Measurements from ENCODE around the gene CTDSPL. TPM values are rescaled to one million over a fixed set of nuclear protein-coding genes. Genes with fewer than 3 reads are reported as not detected.

Gene CTDSPL
- total RNA-seq, 6 donors from 2014 or later, result 35.6 to 78.1 (median 55.5) TPM

GRCh38 chr3:37816271-37816670 is 45.4 kb upstream of the CTDSPL start:
- no peak overlapping the region for H3K4me3 ChIP-seq
- H3K4me1 ChIP-seq, result peaks cover 3 to 14% (median 6%) of the 10 kb centered on the region in 4 donors

DNA sequence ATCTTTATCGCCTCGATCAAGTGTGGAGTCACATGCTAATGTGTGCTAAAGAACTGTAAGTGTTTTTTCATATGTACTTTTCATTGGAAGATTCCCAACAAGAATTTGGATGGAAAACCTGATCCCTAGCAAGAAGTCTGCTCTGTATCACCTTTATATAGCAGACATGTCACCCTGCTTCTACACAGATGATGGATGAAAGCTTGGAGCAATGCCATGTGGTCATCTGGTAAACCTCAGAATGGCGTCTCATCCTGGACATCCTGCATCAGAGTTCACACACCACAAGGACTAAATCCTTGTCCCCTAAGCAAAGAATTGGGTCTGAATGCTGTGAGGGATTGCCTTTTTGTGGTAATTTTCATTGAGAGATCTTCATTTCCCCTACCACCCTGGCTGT is 42.1 kb upstream of the CTDSPL start:
- H3K36me3 ChIP-seq, result peaks cover 0 to 18% (median 2%) of the 10 kb centered on the region in 4 donors
- H3K4me1 ChIP-seq, result peaks cover 0 to 6% (median 3%) of the 10 kb centered on the region in 4 donors
- ATAC-seq (ENCODE audit: low FRiP score in 2 of 2) (no peak), DNase-seq (no peak)
- no peak overlapping the region for H3K27ac ChIP-seq
- no peak overlapping the region for H3K4me3 ChIP-seq
- H3K27me3 ChIP-seq, result no peaks in the 10 kb centered on the region
- WGBS, 2 donors, result 68 to 79% methylated on average over 3 of the region's 3 CpGs
- no peak for TF ChIP-seq POLR2A (IDR thresholded peaks at IDR 0.05)
- TF ChIP-seq, protein P1, sequence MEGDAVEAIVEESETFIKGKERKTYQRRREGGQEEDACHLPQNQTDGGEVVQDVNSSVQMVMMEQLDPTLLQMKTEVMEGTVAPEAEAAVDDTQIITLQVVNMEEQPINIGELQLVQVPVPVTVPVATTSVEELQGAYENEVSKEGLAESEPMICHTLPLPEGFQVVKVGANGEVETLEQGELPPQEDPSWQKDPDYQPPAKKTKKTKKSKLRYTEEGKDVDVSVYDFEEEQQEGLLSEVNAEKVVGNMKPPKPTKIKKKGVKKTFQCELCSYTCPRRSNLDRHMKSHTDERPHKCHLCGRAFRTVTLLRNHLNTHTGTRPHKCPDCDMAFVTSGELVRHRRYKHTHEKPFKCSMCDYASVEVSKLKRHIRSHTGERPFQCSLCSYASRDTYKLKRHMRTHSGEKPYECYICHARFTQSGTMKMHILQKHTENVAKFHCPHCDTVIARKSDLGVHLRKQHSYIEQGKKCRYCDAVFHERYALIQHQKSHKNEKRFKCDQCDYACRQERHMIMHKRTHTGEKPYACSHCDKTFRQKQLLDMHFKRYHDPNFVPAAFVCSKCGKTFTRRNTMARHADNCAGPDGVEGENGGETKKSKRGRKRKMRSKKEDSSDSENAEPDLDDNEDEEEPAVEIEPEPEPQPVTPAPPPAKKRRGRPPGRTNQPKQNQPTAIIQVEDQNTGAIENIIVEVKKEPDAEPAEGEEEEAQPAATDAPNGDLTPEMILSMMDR (IDR thresholded peaks at IDR 0.05), result no peak
- TF ChIP-seq EP300 (IDR thresholded peaks at IDR 0.05), result no peak
- H3K9me3 ChIP-seq, result no peaks in the 10 kb centered on the region

More at GRCh38 chr3:37816271-37816670, 45.4 kb upstream of the CTDSPL start:
- no peaks in the 10 kb centered on the region for H3K9me3 ChIP-seq
- TF ChIP-seq POLR2A (IDR thresholded peaks at IDR 0.05), result no peak
- no peaks in the 10 kb centered on the region for H3K27me3 ChIP-seq
- no peak for ATAC-seq (ENCODE audit: low FRiP score in 2 of 2)
- no peak for DNase-seq
- WGBS, 2 donors, result 83 to 87% methylated on average over 2 of the region's 2 CpGs
- H3K27ac ChIP-seq, result no peak overlapping the region
- H3K36me3 ChIP-seq, result peaks cover 0 to 18% (median 2%) of the 10 kb centered on the region in 4 donors

- WGBS, 2 donors, result 76% methylated on average over 3 of the region's 3 CpGs
- no peak overlapping the region for H3K27ac ChIP-seq
These were observed 41.4 kb upstream of the CTDSPL start for GRCh38 chr3:37820286-37820685.

DNA sequence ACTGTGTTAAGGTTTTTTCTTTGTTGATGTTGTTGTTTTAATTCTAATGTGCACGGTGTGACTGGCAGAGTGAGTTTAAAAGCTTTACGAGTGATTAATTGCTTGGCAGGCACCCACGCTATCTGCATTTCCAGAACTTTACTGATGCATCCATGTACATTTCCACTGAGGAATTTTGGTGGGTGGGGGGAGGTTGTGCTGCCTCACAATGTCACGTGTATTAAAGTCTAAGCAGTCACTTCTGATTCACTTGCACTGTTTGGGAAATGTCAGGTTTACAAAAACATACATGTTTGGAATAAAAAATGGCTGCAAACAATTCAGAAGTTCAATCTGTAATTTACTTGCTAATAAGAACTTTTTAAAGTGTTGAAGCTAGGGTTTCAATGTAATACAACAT is 38.5 kb upstream of the CTDSPL start:
- Histone ChIP-seq H3K27ac (no peak overlapping the region), H3K4me3 (no peak overlapping the region), H3K27me3 (no peaks in the 10 kb centered on the region), H3K9me3 (no peaks in the 10 kb centered on the region), H3K36me3 (peaks cover 0 to 5% (median 2%) of the 10 kb centered on the region in 4 donors), H3K4me1 (peaks cover 0 to 6% (median 3%) of the 10 kb centered on the region in 4 donors)
- TF ChIP-seq POLR2A (IDR thresholded peaks at IDR 0.05) (no peak), POLR2AphosphoS5 (IDR thresholded peaks at IDR 0.05) (no peak), EP300 (IDR thresholded peaks at IDR 0.05) (no peak)
- TF ChIP-seq, protein P1 (IDR thresholded peaks at IDR 0.05), result no peak
- DNase-seq (no peak), ATAC-seq (ENCODE audit: low FRiP score in 2 of 2) (no peak)
- 79 to 82% methylated on average over 4 of the region's 4 CpGs for WGBS, 2 donors

More at GRCh38 chr3:37820286-37820685, 41.4 kb upstream of the CTDSPL start:
- H3K4me1 ChIP-seq, result peaks cover 0 to 6% (median 3%) of the 10 kb centered on the region in 4 donors
- H3K9me3 ChIP-seq, result no peaks in the 10 kb centered on the region
- DNase-seq (no peak), ATAC-seq (ENCODE audit: low FRiP score in 2 of 2) (no peak)
- no peaks in the 10 kb centered on the region for H3K27me3 ChIP-seq
- TF ChIP-seq POLR2AphosphoS5 (IDR thresholded peaks at IDR 0.05) (no peak), POLR2A (IDR thresholded peaks at IDR 0.05) (no peak), EP300 (IDR thresholded peaks at IDR 0.05) (no peak)
- TF ChIP-seq, protein P1 (IDR thresholded peaks at IDR 0.05), result no peak
- H3K4me3 ChIP-seq, result no peak overlapping the region
- peaks cover 0 to 18% (median 2%) of the 10 kb centered on the region in 4 donors for H3K36me3 ChIP-seq

- Histone ChIP-seq H3K4me3 (no peak overlapping the region), H3K9me3 (no peaks in the 10 kb centered on the region), H3K27ac (no peak overlapping the region), H3K36me3 (peaks cover 0 to 5% (median 0%) of the 10 kb centered on the region in 4 donors), H3K27me3 (no peaks in the 10 kb centered on the region), H3K4me1 (no peaks in the 10 kb centered on the region)
- WGBS, 2 donors, result 82 to 89% methylated on average over 9 of the region's 9 CpGs
- DNase-seq (no peak), ATAC-seq (ENCODE audit: low FRiP score in 2 of 2) (no peak)
- TF ChIP-seq, protein P1 (IDR thresholded peaks at IDR 0.05), result no peak
- TF ChIP-seq POLR2AphosphoS5 (IDR thresholded peaks at IDR 0.05) (no peak), POLR2A (IDR thresholded peaks at IDR 0.05) (no peak)
These were observed 37.4 kb upstream of the CTDSPL start for GRCh38 chr3:37824090-37824953.
